Activated CD8-positive, alpha-beta memory T cell treated with anti-CD3 and anti-CD28 coated beads, Interleukin-2, amount 50 U/mL, for 1 hour (primary cell): Measurements from ENCODE around the gene CREB3L1.

Source experiments
- DNase-seq: peaks from one replicate; pipeline ENCODE4 v3.0.0-alpha.2; 2020; ENCODE audit errors: extremely low read depth

The CREB3L1 gene

GRCh38 chr11:46321757-46322156, 44.3 kb downstream of the CREB3L1 start:
- DNase-seq, result no peak

- DNase-seq, result no peak
Measured at GRCh38 chr11:46322759-46323158, 45.3 kb downstream of the CREB3L1 start.

- DNase-seq, result no peak
Measured at GRCh38 chr11:46326813-46327416, 49.5 kb downstream of the CREB3L1 start.

- no peak for DNase-seq
Measured at GRCh38 chr11:46327829-46328228, 50.4 kb downstream of the CREB3L1 start.

- DNase-seq, result no peak
Measured at GRCh38 chr11:46330154-46330553, 52.7 kb downstream of the CREB3L1 start.

- DNase-seq, result no peak
Measured at GRCh38 chr11:46330563-46331281, 53.3 kb downstream of the CREB3L1 start.

- DNase-seq, result no peak
Measured at GRCh38 chr11:46331282-46331984, 54.0 kb downstream of the CREB3L1 start.

GRCh38 chr11:46332093-46332567, 54.7 kb downstream of the CREB3L1 start:
- DNase-seq, result no peak

GRCh38 chr11:46332568-46333393, 55.3 kb downstream of the CREB3L1 start:
- no peak for DNase-seq

- DNase-seq, result no peak
Measured at GRCh38 chr11:46333394-46333947, 56.0 kb downstream of the CREB3L1 start.

GRCh38 chr11:46334211-46334610, 56.7 kb downstream of the CREB3L1 start:
- DNase-seq, result no peak

- no peak for DNase-seq
Measured at GRCh38 chr11:46335271-46335670, 57.8 kb downstream of the CREB3L1 start.

GRCh38 chr11:46335890-46336562, 58.6 kb downstream of the CREB3L1 start:
- DNase-seq, result no peak

GRCh38 chr11:46336563-46337180, 59.2 kb downstream of the CREB3L1 start:
- no peak for DNase-seq

- DNase-seq, result no peak
Measured at GRCh38 chr11:46337626-46338345, 60.3 kb downstream of the CREB3L1 start.

GRCh38 chr11:46338636-46338987, 61.1 kb downstream of the CREB3L1 start:
- DNase-seq, result no peak

- no peak for DNase-seq
Measured at GRCh38 chr11:46338988-46339666, 61.7 kb downstream of the CREB3L1 start.

- DNase-seq, result no peak
Measured at GRCh38 chr11:46339816-46340215, 62.4 kb downstream of the CREB3L1 start.

- DNase-seq, result no peak
Measured at GRCh38 chr11:46341454-46341853, 64.0 kb downstream of the CREB3L1 start.
